ENCODE measurements around the gene RPS14.
A peak's percentile ranks its signal among the peaks of the same experiment; 100 is the strongest.

Gene RPS14

GRCh38 chr5:150397782-150398721 is 51.5 kb downstream of the RPS14 start:
- Histone ChIP-seq H3K36me3 (ENCODE audit: insufficient read depth, low read length) (peaks cover 74% of the 10 kb centered on the region), H3F3A (ENCODE audit: low read depth) (no peaks in the 10 kb centered on the region; the same call in 1 of the 2 replicates)

GRCh38 chr5:150397146-150397781 is 52.3 kb downstream of the RPS14 start:
- Histone ChIP-seq H3K27me3 (ENCODE audit: insufficient read depth, low read length, poor library complexity, severe bottlenecking) (no peaks in the 10 kb centered on the region), H3K36me3 (ENCODE audit: insufficient read depth, low read length) (peaks cover 82% of the 10 kb centered on the region), H3K4me1 (ENCODE audit: insufficient read depth, low read length, poor library complexity, severe bottlenecking) (peaks cover 17% of the 10 kb centered on the region), H3K4me3 (ENCODE audit: low read length, poor library complexity, severe bottlenecking) (no peak overlapping the region), H3F3A (ENCODE audit: low read depth) (no peaks in the 10 kb centered on the region; the same call in 1 of the 2 replicates), H3K9ac (ENCODE audit: low read depth, low read length, poor library complexity, severe bottlenecking) (no peak overlapping the region), H3K4me2 (ENCODE audit: low read depth, low read length, poor library complexity, severe bottlenecking) (no peak overlapping the region), H4K20me1 (ENCODE audit: insufficient read depth, low read length, poor library complexity, severe bottlenecking) (no peaks in the 10 kb centered on the region), H3K9me3 (ENCODE audit: insufficient read depth, low read depth, low read length) (no peaks in the 10 kb centered on the region), H2AFZ (ENCODE audit: low read length) (no peak overlapping the region), H3K79me2 (ENCODE audit: insufficient read depth, low read length) (no peaks in the 10 kb centered on the region), H3K9me2 (replicated peaks; ENCODE audit: low read depth, low read length) (no peaks in the 10 kb centered on the region)
- TF ChIP-seq CTCF (conservative IDR thresholded peaks at IDR 0.05; ENCODE audit: low read length) (0 out of 2 replicates have a peak, but pooled peaks have one; percentile 7), EZH2phosphoT487 (IDR thresholded peaks at IDR 0.05; ENCODE audit: borderline replicate concordance) (no peak)

More at GRCh38 chr5:150397782-150398721, 51.5 kb downstream of the RPS14 start:
- Histone ChIP-seq H2AFZ (ENCODE audit: low read length) (no peak overlapping the region), H4K20me1 (ENCODE audit: insufficient read depth, low read length, poor library complexity, severe bottlenecking) (no peaks in the 10 kb centered on the region), H3K9me2 (replicated peaks; ENCODE audit: low read depth, low read length) (no peaks in the 10 kb centered on the region), H3K27me3 (ENCODE audit: insufficient read depth, low read length, poor library complexity, severe bottlenecking) (no peaks in the 10 kb centered on the region), H3K4me3 (ENCODE audit: low read length, poor library complexity, severe bottlenecking) (no peak overlapping the region), H3K4me1 (ENCODE audit: insufficient read depth, low read length, poor library complexity, severe bottlenecking) (peaks cover 17% of the 10 kb centered on the region), H3K9ac (ENCODE audit: low read depth, low read length, poor library complexity, severe bottlenecking) (no peak overlapping the region), H3K79me2 (ENCODE audit: insufficient read depth, low read length) (no peaks in the 10 kb centered on the region), H3K4me2 (ENCODE audit: low read depth, low read length, poor library complexity, severe bottlenecking) (no peak overlapping the region), H3K9me3 (ENCODE audit: insufficient read depth, low read depth, low read length) (no peaks in the 10 kb centered on the region)
- TF ChIP-seq CTCF (conservative IDR thresholded peaks at IDR 0.05; ENCODE audit: low read length) (no peak), EZH2phosphoT487 (IDR thresholded peaks at IDR 0.05; ENCODE audit: borderline replicate concordance) (no peak)

- Histone ChIP-seq H3K4me2 (ENCODE audit: low read depth, low read length, poor library complexity, severe bottlenecking) (no peak overlapping the region), H3K9me2 (replicated peaks; ENCODE audit: low read depth, low read length) (no peaks in the 10 kb centered on the region), H3K9ac (ENCODE audit: low read depth, low read length, poor library complexity, severe bottlenecking) (no peak overlapping the region), H3K79me2 (ENCODE audit: insufficient read depth, low read length) (no peaks in the 10 kb centered on the region), H3K27me3 (ENCODE audit: insufficient read depth, low read length, poor library complexity, severe bottlenecking) (no peaks in the 10 kb centered on the region), H4K20me1 (ENCODE audit: insufficient read depth, low read length, poor library complexity, severe bottlenecking) (no peaks in the 10 kb centered on the region), H3K9me3 (ENCODE audit: insufficient read depth, low read depth, low read length) (no peaks in the 10 kb centered on the region), H3K4me1 (ENCODE audit: insufficient read depth, low read length, poor library complexity, severe bottlenecking) (peaks cover 10% of the 10 kb centered on the region), H3K4me3 (ENCODE audit: low read length, poor library complexity, severe bottlenecking) (no peak overlapping the region), H2AFZ (ENCODE audit: low read length) (no peak overlapping the region), H3F3A (ENCODE audit: low read depth) (no peaks in the 10 kb centered on the region; the same call in 1 of the 2 replicates), H3K36me3 (ENCODE audit: insufficient read depth, low read length) (peaks cover 92% of the 10 kb centered on the region)
- no peak for TF ChIP-seq CTCF (conservative IDR thresholded peaks at IDR 0.05; ENCODE audit: low read length)
- no peak for TF ChIP-seq EZH2phosphoT487 (IDR thresholded peaks at IDR 0.05; ENCODE audit: borderline replicate concordance)
These were observed 53.3 kb downstream of the RPS14 start for GRCh38 chr5:150396267-150396666.

Data from Loucy (cell line).